DND-41 (cell line): ENCODE measurements around the gene ZNRF2.

ENCODE experiments used
- CTCF ChIP-seq: IDR thresholded peaks from 2 replicates; pipeline ENCODE4 v1.5.1; 2012; ENCODE audit warnings: borderline replicate concordance, low read length, moderate library complexity, mild to moderate bottlenecking; ENCODE audit not compliant: poor library complexity, severe bottlenecking; ENCODE audit errors: extremely low read depth
- EZH2 ChIP-seq: IDR thresholded peaks from 3 replicates; pipeline ENCODE4 v1.6.1; 2012; ENCODE audit warnings: borderline replicate concordance, low read depth, mild to moderate bottlenecking, moderate library complexity, low read length, inconsistent platforms; ENCODE audit not compliant: severe bottlenecking

GRCh38 chr7:30249986-30250774 lies 34.2 kb upstream of the ZNRF2 start:
- no peak for TF ChIP-seq CTCF
- no peak for TF ChIP-seq EZH2
